ENCODE data around the gene ITGAL. TPM values are rescaled to one million over a fixed set of nuclear protein-coding genes. Genes with fewer than 3 reads are reported as not detected.
A peak's percentile ranks its signal among the peaks of the same experiment; 100 is the strongest.

The ITGAL gene
- total RNA-seq, 1 experiment from 2014 or later: 0.57 TPM

DNA sequence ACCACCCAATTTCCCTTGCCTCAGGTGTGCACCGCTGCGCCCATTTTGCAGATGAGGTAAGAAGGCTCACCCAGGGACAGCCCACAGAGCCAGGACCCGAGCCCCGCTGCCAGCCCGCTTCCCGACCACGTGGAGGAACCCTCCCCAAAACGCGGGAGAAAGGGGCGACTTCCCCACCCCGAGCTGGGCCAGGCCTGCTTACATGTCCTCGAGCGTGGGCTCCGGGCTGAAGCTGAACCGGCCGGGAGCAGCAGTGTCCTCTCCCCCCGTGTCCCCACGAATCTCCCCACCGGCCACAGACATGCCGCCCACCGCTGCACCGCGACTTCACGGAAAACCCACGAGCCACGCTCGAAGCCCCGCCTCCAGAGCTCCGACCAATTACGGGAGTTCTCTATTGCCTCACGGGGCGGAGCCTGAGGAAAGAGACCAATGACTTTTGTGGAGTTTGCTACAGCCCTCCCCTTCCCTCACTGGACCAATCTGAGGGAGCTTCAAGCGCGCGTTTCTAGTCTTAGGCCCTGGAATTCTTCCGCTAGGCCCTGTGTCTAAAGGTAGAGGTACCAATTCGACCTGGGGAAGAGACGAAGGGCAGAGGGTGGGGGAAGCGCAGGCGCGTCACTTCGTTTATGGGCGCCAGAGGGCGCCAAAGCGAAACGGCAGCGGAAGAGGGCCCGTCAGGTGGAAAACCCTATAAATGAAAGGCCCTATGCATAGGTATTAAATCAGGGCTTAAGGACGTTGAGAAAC lies 42.7 kb upstream of the ITGAL start, which contains the start of gene DCTPP1:
TSS of gene DCTPP1 (minus strand) at position 353 of the 750 bp plus-strand sequence. CDS start at position 303, 50 bp downstream.
- CTCF ChIA-PET: interaction anchor here (0.6 to 2.0 kb wide), 45 partner anchors 9 to 338 kb away, joined by 3 to 49 read pairs (median 5); partner anchors contain the start of genes CD2BP2, FBRS, SEPHS2 and TBC1D10B
- BruUV-seq (replicated peaks): no TSS peak

DNA sequence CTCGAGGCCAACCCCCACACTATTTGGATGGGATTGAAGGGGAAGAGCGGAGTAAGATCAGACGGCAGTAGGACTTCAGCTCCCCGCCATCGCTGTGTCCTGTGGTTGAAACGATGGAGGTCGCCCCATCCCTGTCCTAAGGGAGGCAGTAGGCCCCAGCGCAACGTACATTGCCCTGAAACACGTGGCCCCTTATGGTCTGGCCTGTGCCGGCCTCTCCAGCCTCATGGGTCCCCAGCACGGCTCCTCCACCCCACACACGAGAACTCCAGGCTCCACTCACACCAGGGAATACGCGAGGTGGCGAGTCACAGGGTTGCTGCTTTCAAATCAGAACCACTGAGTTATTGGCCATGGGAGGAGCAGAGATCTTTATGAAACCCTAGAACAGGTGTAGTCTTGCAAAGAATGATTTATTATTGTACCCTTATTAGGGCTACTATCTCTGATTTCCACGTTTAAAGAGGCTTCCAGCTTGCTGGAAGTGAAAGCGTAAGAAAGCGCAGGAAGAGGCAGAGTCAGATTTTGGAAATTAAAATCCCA lies 42.0 kb upstream of the ITGAL start:
- H3K36me3 ChIP-seq (ENCODE audit: control insufficient read depth, insufficient read depth, low read length): no peaks in the 10 kb centered on the region; the same call in 1 of the 2 replicates
- ChIA-PET POLR2A (interaction anchor here (0.6 to 1.5 kb wide), 14 partner anchors 13 to 228 kb away, joined by 3 to 27 read pairs (median 6); partner anchors contain the start of genes FBRS, PRR14, TBC1D10B and ZNF48), CTCF (interaction anchor here (0.6 to 2.0 kb wide), 31 partner anchors 10 to 339 kb away, joined by 3 to 49 read pairs (median 6); partner anchors contain the start of genes SEPHS2, TBC1D10B, TBX6 and ZNF48)
- H3K4me1 Mint-ChIP-seq (ENCODE audit: low read depth, unreplicated experiment): no peaks in the 10 kb centered on the region
- no peaks in the 10 kb centered on the region for H3K27me3 ChIP-seq (replicated peaks; ENCODE audit: control insufficient read depth, insufficient read depth, low read length)
- H3K9me3 ChIP-seq: no peaks in the 10 kb centered on the region
- TSS peak; percentile 59 for BruUV-seq (replicated peaks)
- peaks cover 16% of the 10 kb centered on the region for H3K4me1 ChIP-seq
- H3K9me3 Mint-ChIP-seq (ENCODE audit: unreplicated experiment): no peaks in the 10 kb centered on the region
- H3K36me3 Mint-ChIP-seq (ENCODE audit: insufficient read depth, unreplicated experiment): peaks cover 21% of the 10 kb centered on the region
- H3K27me3 Mint-ChIP-seq (ENCODE audit: insufficient read depth, unreplicated experiment): no peaks in the 10 kb centered on the region
- intact Hi-C loops (cut with micrococcal nuclease; ENCODE audit: unreplicated experiment): loop anchor here (1.0 to 2.0 kb wide), 6 partner anchors 96 to 228 kb away; partner anchors contain the start of genes FBRS, ZNF688 and ZNF768
- peak overlapping the region; percentile 22; the same call in 1 of the 2 replicates for H3K4me3 ChIP-seq (ENCODE audit: low read depth, low read length)
- no peak overlapping the region for H3K4me3 Mint-ChIP-seq (ENCODE audit: unreplicated experiment)
- H3K27ac Mint-ChIP-seq (ENCODE audit: unreplicated experiment): no peak overlapping the region
- TF ChIP-seq, protein P1, sequence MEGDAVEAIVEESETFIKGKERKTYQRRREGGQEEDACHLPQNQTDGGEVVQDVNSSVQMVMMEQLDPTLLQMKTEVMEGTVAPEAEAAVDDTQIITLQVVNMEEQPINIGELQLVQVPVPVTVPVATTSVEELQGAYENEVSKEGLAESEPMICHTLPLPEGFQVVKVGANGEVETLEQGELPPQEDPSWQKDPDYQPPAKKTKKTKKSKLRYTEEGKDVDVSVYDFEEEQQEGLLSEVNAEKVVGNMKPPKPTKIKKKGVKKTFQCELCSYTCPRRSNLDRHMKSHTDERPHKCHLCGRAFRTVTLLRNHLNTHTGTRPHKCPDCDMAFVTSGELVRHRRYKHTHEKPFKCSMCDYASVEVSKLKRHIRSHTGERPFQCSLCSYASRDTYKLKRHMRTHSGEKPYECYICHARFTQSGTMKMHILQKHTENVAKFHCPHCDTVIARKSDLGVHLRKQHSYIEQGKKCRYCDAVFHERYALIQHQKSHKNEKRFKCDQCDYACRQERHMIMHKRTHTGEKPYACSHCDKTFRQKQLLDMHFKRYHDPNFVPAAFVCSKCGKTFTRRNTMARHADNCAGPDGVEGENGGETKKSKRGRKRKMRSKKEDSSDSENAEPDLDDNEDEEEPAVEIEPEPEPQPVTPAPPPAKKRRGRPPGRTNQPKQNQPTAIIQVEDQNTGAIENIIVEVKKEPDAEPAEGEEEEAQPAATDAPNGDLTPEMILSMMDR (IDR thresholded peaks at IDR 0.05; ENCODE audit: insufficient read depth in 1 of 2, low read depth in 1 of 2, low read length in 1 of 2, severe bottlenecking in 1 of 2, unreplicated experiment in 1 of 2): peak in 1 of 2 experiments; percentile 49
- peak in 1 of 2 experiments; percentile 77 for DNase-seq

More for the DNA sequence above, 42.7 kb upstream of the ITGAL start, which contains the start of gene DCTPP1:
- H3K4me3 ChIP-seq (ENCODE audit: low read depth, low read length): peak within 1 kb of the TSS; percentile 67
- intact Hi-C loops (cut with micrococcal nuclease; ENCODE audit: unreplicated experiment): loop anchor here (1.0 to 2.0 kb wide), 6 partner anchors 97 to 228 kb away; partner anchors contain the start of genes FBRS, ZNF688 and ZNF768
- Mint-ChIP-seq H3K27me3 (ENCODE audit: insufficient read depth, unreplicated experiment) (no peaks in the 10 kb centered on the region), H3K9me3 (ENCODE audit: unreplicated experiment) (no peaks in the 10 kb centered on the region), H3K4me1 (ENCODE audit: low read depth, unreplicated experiment) (no peaks in the 10 kb centered on the region), H3K4me3 (ENCODE audit: unreplicated experiment) (no peak within 1 kb of the TSS), H3K27ac (ENCODE audit: unreplicated experiment) (no peak within 1 kb of the TSS), H3K36me3 (ENCODE audit: insufficient read depth, unreplicated experiment) (peaks cover 26% of the 10 kb centered on the region)
- no peaks in the 10 kb centered on the region; the same call in 1 of the 2 replicates for H3K36me3 ChIP-seq (ENCODE audit: control insufficient read depth, insufficient read depth, low read length)
- H3K4me1 ChIP-seq: peaks cover 16% of the 10 kb centered on the region
- peak; percentile 94 to 98 for DNase-seq
- H3K27me3 ChIP-seq (replicated peaks; ENCODE audit: control insufficient read depth, insufficient read depth, low read length): no peaks in the 10 kb centered on the region
- TF ChIP-seq, protein P1 (IDR thresholded peaks at IDR 0.05; ENCODE audit: insufficient read depth in 1 of 2, low read depth in 1 of 2, low read length in 1 of 2, severe bottlenecking in 1 of 2, unreplicated experiment in 1 of 2): peak; percentile 79 to 81
- no peaks in the 10 kb centered on the region for H3K9me3 ChIP-seq
- POLR2A ChIA-PET: interaction anchor here (0.6 to 1.5 kb wide), 18 partner anchors 12 to 341 kb away, joined by 3 to 27 read pairs (median 5); partner anchors contain the start of genes FBRS, PHKG2, PRR14 and TBC1D10B

DNA sequence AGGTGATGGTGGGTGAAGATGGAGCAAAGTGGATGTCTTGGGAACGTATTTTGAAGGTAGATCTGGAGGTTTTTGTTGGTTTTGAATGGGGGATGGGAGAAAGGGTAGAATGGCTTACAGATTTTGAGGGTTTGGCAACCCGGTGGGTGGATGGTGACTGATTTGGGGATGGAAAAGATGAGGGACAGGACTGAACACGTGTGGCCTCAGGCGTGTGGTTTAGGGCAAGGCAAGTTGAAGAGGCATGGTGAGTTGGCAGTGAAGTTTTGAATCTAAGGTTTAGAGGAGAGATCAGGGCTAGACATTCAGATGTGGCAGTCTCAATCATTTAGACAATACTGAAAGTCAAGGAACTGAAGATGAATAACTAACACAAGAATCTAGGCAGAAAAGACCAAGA lies 37.7 kb upstream of the ITGAL start:
- Mint-ChIP-seq H3K4me3 (ENCODE audit: unreplicated experiment) (no peak overlapping the region), H3K4me1 (ENCODE audit: low read depth, unreplicated experiment) (peaks cover 8% of the 10 kb centered on the region), H3K27me3 (ENCODE audit: insufficient read depth, unreplicated experiment) (no peaks in the 10 kb centered on the region), H3K9me3 (ENCODE audit: unreplicated experiment) (no peaks in the 10 kb centered on the region), H3K36me3 (ENCODE audit: insufficient read depth, unreplicated experiment) (no peaks in the 10 kb centered on the region), H3K27ac (ENCODE audit: unreplicated experiment) (peak overlapping the region; percentile 4)
- no peaks in the 10 kb centered on the region for H3K27me3 ChIP-seq (replicated peaks; ENCODE audit: control insufficient read depth, insufficient read depth, low read length)
- H3K4me3 ChIP-seq (ENCODE audit: low read depth, low read length): no peak overlapping the region
- DNase-seq: no peak
- intact Hi-C loops (cut with micrococcal nuclease; ENCODE audit: unreplicated experiment): no loop called here
- BruUV-seq (replicated peaks): no TSS peak
- TF ChIP-seq, protein P1 (IDR thresholded peaks at IDR 0.05; ENCODE audit: insufficient read depth in 1 of 2, low read depth in 1 of 2, low read length in 1 of 2, severe bottlenecking in 1 of 2, unreplicated experiment in 1 of 2): no peak
- CTCF ChIA-PET: no interaction called here
- H3K4me1 ChIP-seq: peaks cover 17% of the 10 kb centered on the region
- H3K9me3 ChIP-seq: no peaks in the 10 kb centered on the region
- H3K36me3 ChIP-seq (ENCODE audit: control insufficient read depth, insufficient read depth, low read length): no peaks in the 10 kb centered on the region
- POLR2A ChIA-PET: interaction anchor here (0.6 kb wide), 1 partner anchor 100 kb away, joined by 3 read pairs; no protein-coding TSS in a partner anchor
